ENCODE measurements around the gene FGGY.
"Not testable (repeated sequence)": the region's sequence is repeated elsewhere in the genome, so short reads cannot be mapped to it uniquely, and the experiment has no call there.

FGGY gene

GRCh38 chr1:59643526-59643925, 346.6 kb downstream of the FGGY start:
- no peak for DNase-seq (ENCODE audit: low spot score)

GRCh38 chr1:59645893-59646292, 349.0 kb downstream of the FGGY start:
- DNase-seq (ENCODE audit: low spot score) = no peak

- not testable (repeated sequence) for DNase-seq (ENCODE audit: low spot score)
Measured at GRCh38 chr1:59653142-59653958, 356.5 kb downstream of the FGGY start.

- DNase-seq (ENCODE audit: low spot score) = no peak
Measured at GRCh38 chr1:59653968-59654367, 357.1 kb downstream of the FGGY start.

- DNase-seq (ENCODE audit: low spot score) = no peak
Measured at GRCh38 chr1:59657873-59658465, 361.1 kb downstream of the FGGY start.

GRCh38 chr1:59664166-59664565, 367.3 kb downstream of the FGGY start:
- no peak for DNase-seq (ENCODE audit: low spot score)

GRCh38 chr1:59666106-59666505, 369.2 kb downstream of the FGGY start:
- no peak for DNase-seq (ENCODE audit: low spot score)

- DNase-seq (ENCODE audit: low spot score) = no peak
Measured at GRCh38 chr1:59667020-59667419, 370.1 kb downstream of the FGGY start.

- DNase-seq (ENCODE audit: low spot score) = no peak
Measured at GRCh38 chr1:59669752-59670312, 372.9 kb downstream of the FGGY start.

- no peak for DNase-seq (ENCODE audit: low spot score)
Measured at GRCh38 chr1:59670662-59671061, 373.8 kb downstream of the FGGY start.

- no peak for DNase-seq (ENCODE audit: low spot score)
Measured at GRCh38 chr1:59671066-59671952, 374.4 kb downstream of the FGGY start.

- no peak for DNase-seq (ENCODE audit: low spot score)
Measured at GRCh38 chr1:59671953-59672305, 375.0 kb downstream of the FGGY start.

GRCh38 chr1:59672851-59673572, 376.1 kb downstream of the FGGY start:
- DNase-seq (ENCODE audit: low spot score) = no peak

GRCh38 chr1:59673573-59674450, 376.9 kb downstream of the FGGY start:
- no peak for DNase-seq (ENCODE audit: low spot score)

GRCh38 chr1:59674595-59674994, 377.7 kb downstream of the FGGY start:
- no peak for DNase-seq (ENCODE audit: low spot score)

GRCh38 chr1:59675936-59676335, 379.0 kb downstream of the FGGY start:
- DNase-seq (ENCODE audit: low spot score) = no peak

- DNase-seq (ENCODE audit: low spot score) = no peak
Measured at GRCh38 chr1:59678040-59678439, 381.1 kb downstream of the FGGY start.

GRCh38 chr1:59678493-59679228, 381.8 kb downstream of the FGGY start:
- no peak for DNase-seq (ENCODE audit: low spot score)

- DNase-seq (ENCODE audit: low spot score) = no peak
Measured at GRCh38 chr1:59680044-59680443, 383.1 kb downstream of the FGGY start.

All from D341Med (cell line).